Stimulated activated CD4-positive, alpha-beta T cell treated with anti-CD3 and anti-CD28 coated beads, TNF-alpha, amount 100 ng/mL, for 4 hours (primary cell): Measurements from ENCODE around the gene ZNF273.
"Not testable (repeated sequence)": the region's sequence is repeated elsewhere in the genome, so short reads cannot be mapped to it uniquely, and the experiment has no call there.

ENCODE experiments used
- DNase-seq, 3 experiments: peaks; one replicate each; pipeline ENCODE4 v3.0.0-alpha.2; 2020; ENCODE audit warnings: low read depth in 3 of 3

Gene ZNF273

DNA sequence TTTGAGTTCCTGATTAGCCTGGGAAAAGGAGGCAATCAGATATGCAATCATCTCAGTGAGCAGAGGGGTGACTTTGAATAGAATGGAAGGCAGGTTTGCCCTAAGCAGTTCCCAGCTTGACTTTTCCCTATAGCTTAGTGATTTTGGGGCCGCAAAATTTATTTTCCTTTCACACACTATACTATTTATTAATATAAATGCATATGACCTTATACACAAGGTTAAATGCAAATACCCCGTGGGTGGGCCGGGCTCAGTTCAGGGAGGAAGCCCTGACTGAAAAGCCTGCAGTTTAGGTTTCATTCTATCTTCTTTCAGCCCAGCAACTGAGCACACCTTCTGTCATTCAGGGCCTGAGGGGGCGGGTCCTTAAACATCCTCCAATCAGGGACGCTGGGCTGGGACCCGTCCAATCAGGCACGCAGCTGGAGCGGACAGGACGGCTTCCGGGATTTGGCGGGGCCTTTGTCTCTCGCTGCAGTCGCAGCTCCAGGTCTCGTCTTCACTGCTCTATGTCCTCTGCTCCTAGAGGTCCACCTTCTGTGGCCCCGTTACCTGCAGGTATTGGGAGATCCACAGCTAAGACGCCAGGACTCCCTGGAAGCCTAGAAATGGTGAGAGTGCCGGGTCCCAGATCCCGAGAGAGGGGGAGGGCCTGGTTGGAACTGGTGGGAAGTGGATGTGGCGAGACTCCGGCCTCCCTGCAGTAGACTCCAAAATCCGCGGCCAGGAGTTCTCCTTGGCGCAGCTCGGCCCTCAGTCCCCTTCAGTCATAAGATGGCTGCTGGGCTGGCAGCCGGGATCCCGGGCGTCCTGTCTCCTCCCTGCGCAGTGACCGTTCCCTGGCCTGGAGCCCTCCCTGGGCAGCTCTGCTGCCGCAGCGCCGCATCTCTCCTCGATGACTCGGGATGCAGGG lies at the start of gene ZNF273:
Gene ZNF273, plus strand, starts transcription at position 468 of the 916 bp plus-strand sequence. Its CDS starts 45 bp downstream, at position 513.
- peak; percentile 71 to 81 (median 81) for DNase-seq

DNA sequence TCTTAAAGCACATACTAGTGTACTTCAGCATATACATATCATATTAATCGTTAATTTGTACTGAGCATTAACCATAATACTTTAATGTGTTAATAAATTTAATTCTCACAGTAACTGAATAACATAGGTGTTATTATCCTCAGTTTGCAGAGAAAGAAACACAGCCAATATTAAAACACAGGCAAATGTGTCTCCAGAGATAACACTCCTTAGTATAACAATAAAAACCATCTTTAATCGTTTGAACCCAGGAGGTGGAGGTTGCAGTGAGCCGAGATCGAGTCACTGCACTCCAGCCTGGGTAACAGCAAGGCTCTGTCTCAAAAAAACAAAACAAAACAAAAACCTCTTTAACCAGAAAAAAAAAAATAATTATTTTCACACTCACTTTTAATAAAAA lies 49.4 kb upstream of the ZNF273 start:
- no peak for DNase-seq

DNA sequence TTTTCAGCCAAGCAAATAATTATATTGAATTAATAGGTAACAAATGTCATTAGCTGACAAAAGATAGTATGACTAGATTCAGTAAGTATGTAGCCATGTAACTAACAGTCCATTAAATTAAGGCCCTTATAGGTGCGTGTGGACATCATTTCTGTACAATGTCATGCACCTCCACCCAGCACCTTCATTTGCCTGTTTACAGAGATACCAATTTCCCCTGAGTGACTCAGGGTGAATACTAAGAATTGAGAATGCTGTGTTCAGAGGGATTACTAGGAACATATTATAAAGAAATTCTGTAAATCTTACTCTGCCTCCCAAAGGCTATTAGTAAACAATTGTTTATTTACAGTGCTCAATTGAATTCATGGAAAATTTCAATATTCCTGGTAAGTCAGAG lies 48.1 kb upstream of the ZNF273 start:
- no peak for DNase-seq

DNA sequence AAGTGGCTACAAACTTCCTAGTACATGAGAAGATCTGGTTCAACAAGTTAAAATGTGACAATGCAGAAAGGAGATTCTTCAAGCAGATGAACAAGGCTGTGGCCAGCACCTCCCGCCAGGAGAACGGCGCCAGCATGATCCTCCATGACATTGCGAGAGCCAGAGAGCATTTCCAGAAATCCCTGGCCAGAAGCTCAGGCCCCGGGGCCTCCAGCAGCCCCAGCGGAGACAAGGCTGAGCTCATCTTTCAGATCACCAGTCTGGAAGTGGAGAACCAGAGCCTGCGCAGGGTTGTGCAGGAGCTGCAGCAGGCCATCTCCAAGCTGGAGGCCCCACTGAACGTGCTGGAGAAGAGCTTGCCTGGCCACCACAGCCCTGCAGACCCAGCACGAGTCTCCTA lies 40.1 kb upstream of the ZNF273 start:
- no peak for DNase-seq

DNA sequence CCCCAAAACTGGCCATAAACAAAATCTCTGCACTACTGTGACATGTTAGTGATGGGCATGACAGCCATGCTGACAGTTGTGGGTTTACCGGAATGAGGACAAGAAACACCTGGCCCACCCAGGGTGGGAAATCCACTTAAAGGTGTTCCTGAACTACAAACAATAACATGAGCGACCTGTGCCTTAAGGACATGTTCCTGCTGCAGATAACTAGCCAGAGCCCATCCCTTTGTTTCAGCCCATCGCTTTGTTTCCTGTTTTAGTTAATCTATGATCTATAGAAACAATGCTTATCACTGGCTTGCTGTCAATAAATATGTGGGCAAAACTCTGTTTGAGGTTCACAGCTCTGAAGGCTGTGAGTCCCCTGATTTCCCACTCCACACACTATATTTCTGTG lies 39.5 kb upstream of the ZNF273 start:
- not testable (repeated sequence) for DNase-seq

DNA sequence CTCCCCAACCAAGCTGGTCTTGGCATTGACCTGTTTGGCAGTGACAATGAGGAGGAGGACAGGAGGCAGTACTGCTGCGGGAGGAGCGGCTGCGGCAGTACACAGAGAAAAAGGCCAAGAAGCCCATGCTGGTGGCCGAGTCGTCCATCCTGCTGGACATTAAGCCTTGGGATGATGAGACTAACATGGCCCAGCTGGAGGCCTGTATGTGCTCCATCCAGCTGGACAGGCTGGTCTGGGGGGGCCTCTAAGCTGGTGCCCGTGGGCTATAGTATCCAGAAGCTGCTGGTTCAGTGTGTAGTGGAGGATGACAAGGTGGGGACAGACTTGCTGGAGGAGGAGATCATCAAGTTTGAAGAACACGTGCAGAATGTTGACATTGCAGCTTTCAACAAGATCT lies 39.1 kb upstream of the ZNF273 start:
- DNase-seq, result no peak

DNA sequence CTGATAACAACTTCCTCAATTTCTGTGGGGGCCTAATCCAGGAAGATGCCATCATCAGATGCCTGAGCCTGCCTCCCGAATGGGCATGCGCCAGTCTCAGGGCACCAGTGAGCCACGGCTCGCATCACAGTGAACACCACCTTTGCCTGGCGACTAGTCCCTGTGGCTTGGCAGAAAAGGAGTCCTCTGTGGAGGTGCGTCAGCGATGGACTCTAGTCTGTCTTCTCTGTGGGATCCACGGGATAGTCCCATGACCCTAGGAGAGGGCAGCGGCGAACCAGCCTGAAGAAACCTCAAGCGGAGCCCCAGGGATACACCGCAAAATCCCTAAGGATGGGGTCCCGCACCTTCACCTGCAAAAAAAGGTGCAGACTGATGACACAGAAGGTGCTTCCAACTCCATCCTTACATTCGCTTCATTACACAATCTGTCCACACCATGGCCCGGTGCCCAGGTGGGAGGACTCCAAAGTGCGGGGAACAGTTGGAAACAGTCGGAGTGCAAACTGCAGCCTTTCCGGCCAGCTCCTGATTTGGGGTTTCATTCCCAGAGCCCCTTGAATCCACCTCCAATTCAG lies 35.1 kb upstream of the ZNF273 start:
- DNase-seq, result no peak

DNA sequence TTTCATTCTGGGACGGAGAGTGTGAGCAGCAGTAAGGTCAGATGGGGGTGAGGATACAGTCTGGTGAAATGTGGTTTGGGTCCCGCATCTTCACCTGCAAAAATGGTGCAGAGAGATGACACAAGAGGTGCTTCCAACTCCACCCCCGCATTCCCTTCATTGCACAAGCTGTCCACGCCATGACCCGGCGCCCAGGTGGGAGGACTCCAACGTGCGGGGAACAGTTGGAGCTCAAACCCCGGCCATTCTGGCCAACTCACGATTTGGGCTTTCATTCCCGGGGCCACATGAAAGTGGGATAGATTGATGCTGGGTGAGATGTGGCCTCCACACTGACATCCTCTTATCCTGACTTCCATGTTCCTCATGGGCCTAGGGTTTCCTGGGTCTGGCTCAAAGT lies 34.6 kb upstream of the ZNF273 start:
- DNase-seq, result no peak

DNA sequence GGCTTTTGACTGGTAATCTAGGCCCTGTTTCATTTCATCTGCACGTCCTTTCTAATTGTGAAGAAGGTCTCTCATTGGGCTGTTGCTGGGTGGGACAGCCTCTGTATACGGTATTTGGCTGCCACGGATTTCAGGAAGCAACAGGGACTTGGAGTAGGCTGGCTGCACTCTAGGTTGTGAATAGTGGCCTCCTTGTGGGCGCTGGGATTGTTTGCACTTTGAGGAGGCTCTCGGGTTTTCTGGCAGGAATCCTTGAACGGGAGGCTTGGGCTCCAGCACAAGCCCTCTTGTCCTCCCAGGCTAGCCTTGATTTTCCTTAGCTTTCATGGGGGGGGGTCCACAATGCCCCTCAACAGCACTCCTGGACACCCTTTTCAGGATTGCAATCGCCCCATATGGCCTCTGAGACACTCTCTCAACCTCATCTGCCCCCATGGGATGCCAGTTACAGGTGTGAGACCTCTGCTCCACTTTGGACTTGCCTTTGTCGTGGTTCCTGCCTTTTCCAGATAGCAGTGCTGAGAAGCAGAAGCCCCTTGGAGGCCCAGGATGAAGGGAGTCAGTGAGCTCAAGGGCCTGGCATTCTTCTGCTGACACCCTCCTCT lies 33.9 kb upstream of the ZNF273 start:
- no peak for DNase-seq

DNA sequence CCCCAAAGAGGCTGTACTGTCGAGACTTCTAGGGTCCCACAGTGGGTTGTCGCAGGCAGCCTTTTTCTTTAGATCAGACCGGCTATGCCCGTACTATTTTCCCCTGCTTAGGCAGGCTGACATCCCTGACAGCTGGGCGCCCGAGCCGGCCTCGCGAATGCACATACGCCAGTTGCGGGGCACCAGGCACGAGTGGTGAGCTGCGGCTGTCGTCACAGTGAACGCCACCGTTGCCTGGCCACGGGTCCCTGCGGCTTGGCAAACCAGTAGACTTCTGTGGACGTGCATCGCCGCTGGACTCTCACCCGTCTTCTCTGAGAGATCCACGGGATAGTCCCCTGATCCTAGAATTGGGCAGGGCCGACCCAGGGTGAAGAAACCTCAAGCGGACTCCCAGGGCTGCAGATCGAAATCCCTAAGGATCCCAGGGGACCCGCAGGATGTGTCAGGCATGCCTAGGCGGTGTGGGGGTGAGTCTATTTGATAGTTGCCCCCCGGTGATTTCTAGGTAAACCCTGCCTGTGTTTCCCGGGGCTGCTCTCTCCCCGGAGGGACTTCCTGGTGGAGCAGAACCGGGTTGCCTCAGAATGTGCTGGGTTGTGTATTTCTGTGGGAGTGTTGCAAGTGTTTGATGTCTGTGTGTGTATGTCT lies 33.0 kb upstream of the ZNF273 start:
- no peak for DNase-seq

DNA sequence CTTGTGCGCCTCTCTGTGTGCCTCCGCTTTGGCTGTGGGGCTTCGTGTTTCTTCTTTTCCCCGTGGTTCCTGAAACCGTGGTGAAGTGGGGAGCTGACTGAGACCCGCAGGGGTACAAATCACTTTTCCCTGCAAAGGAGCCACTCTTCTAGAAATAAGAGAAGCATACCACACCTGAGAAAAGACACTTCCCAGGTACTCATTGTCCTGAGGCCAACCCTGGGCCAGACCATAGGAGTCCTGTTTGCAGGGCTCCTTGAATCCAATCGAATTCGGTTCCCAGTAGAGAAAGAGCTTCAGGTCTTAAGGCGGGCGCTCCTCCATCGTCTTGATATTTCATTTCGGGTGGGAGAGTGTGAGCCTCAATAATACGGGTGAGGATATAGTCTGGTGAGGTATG lies 32.4 kb upstream of the ZNF273 start:
- no peak for DNase-seq

DNA sequence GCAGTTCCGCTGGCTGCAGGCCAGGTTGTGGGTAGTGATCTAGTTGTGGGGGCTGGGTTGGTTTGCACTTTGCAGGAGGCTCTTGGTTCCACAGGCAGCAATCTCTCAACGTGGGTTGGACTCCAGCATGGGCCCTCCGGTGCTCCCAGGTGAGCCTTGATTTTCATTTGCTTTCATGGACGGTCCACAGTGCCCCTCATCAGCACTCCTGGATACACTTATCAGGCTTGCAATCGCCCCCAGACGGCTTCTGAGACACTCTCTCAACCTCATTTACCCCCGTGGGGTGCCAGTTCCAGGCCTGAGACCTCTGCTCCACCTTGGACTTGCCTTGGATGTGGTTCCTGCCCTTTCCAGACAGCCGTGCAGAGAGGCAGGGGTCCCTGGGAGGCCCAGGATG lies 31.3 kb upstream of the ZNF273 start:
- no peak for DNase-seq

DNA sequence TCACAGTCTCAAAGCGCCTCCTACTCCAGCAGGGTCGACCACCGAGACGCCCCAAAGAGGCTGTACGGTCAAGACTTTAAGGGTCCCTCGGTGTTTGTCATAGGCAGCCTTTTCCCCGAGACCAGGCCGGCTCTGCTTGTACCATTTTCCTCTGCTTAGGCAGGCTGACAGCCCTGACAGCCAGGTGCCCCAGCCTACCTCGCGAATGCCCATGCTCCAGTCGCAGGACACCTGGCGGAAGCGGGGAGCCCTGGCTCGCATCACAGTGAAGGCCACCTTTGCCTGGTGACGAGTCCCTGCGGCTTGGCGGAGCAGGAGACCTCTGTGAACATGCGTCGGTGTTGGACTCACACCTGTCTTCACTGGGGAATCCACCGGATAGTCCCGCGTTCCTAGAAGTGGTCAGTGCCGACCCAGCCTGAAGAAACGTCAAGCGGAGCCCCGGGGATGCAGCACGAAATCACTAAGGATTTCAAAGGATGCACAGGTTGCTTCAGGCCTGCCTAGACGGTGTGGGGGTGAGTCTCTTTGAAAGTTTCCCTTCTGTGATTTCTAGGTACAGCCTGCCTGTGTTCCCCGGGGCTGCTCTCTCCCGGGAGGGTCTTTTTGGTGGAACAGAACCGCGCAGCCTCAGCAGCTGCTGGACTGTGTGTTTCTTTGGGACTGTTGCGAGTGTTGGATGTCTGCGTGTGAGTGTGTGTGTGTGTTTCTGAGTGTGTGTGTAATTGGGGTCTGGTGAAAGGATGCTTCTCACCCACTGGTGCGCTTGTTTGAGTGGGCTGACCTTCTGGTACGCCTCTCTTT lies 30.5 kb upstream of the ZNF273 start:
- no peak for DNase-seq

DNA sequence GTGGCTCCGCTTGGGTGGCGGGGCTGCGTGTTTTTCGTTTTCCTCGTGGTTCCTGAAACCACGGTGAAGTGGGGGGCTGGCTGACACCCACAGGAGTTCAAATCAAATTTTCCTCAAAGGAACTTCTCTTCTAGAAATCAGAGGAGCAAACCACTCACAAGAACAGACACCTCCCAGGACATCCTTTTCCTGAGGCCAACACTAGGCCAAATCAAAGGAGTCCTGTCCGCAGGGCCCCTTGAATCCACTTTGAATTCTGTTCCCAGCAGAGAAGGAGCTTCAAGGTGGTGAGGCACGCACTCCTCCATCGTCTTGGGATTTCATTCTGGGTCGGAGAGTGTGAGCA lies 29.9 kb upstream of the ZNF273 start:
- DNase-seq, result no peak

DNA sequence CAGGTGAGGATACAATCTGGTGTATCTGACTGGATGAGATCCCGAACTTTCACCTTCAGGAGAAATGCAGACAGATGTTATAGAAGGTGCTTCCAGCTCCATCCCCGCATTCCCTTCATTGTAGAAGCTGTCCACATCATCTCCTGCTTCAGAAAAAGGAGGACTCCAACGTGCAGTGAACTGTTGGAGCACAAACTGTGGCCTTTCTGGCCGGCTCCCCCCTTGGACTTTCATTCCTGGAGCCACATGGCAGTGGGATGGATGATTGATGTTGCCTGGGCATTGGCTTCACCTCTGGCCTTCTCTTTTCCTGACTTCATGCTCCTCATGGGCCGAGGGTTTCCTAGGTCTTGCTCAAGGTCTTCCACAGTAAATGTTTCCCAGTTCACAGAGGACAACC lies 29.6 kb upstream of the ZNF273 start:
- no peak for DNase-seq

DNA sequence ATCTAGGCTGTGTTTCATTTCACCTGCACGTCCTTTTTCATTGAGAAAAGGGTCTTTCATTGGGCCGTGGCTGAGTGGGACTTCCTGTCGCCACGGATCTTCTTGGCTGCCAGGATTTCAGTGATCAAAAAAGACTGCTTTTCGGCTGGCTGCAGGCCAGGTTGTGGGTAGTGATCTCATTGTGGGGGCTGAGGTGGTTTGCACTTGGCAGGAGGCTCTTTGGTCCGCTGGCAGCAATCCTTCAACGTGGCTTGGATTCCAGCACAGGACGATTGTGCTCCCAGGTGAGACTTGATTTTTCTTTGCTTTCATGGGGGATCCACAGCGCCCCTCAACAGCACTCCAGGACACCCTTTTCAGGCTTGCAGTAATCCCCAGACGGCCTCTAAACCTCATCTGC lies 29.0 kb upstream of the ZNF273 start:
- no peak for DNase-seq

DNA sequence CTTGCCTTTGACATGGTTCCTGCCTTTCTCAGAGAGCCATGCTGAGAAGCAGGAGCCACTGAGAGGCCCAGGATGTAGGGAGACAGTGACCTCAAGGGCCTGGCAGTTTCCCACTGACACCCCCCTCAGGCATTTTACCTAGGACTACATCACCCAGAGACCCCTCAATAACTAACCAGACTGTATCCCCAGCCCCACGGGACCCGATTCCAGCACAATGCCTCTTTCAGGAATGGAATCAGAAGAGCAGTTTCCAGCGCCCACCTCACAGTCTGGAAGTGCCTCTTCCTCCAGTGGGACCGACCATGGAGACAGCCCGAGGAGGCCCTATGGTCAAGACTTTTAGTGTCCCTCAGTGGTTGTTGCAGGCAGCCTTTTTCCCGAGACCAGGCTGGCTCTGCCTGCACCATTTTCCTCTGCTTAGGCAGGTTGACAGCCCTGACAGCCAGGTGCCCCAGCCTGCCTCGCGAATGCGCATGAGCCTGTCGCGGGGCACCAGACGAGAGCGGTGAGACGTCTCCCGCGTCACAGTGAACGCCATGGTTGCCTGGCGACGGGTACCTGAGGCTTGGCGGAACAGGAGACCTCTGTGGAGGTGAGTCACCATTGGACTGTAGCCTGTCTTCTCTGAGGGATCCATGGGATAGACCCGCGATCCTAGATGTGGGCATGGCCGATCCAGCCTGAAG lies 28.4 kb upstream of the ZNF273 start:
- DNase-seq, result no peak

DNA sequence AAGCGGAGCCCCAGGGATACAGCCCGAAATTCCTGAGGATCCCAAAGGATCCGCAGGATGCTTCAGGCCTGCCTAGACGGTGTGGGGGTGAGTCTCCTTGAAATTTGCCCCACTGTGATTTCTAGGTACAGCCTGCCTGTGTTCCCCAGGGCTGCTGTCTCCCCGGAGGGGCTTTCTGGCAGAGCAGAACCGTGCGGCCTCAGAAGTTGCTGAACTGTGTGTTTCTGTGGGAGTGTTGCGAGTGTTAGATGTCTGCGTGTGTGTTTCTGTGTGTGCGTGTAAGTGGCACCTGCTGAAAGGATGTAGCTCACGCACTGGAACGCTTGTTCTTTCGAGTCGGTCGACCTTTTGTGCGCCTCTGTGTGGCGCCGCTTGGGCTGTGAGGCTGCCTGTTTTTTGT lies 27.8 kb upstream of the ZNF273 start:
- no peak for DNase-seq

DNA sequence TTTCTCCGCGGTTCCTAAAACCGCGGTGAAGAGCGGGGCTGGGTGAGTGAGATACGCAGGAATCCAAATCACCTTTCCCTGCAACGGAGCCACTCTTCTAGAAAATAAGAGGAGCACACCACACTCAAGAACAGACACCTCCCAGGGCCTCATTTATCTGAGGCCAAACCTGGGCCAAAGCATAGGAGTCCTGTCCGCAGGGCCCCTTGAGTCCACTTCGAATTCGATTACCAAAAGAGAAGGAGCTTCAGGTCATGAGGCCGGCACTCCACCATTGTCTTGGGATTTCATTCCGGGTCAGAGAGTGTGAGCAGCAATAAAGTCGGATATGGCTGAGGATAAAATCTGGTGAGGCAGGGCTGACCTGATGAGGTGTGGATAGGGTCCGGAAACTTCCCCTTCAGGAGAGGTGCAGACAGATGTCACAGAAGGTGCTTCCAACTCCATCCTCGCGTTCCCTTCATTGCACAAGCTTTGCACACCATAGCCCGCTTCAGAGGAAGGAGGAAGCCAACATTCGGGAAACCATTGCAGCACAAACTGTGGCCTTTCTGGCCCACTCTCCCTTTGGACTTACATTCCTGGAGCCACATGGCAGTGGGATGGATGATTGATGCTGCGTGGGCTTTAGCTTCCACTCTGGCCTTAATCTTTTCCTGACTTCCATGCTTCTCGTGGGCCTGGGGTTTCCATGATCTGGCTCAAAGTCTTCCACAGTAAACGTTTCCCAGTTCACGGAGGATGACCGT lies 27.2 kb upstream of the ZNF273 start:
- no peak for DNase-seq
